WI38 (cell line): ENCODE measurements around the gene NUTM2D.
"Not testable (repeated sequence)": the region's sequence is repeated elsewhere in the genome, so short reads cannot be mapped to it uniquely, and the experiment has no call there.

Source experiments
- H3K4me3 ChIP-seq: 2 replicates; pipeline ENCODE4 v1.5.1; 2011; ENCODE audit warnings: low read depth, mild to moderate bottlenecking, control low read depth, low read length

Gene NUTM2D

GRCh38 chr10:87358159-87358558 is 615 bp downstream of the NUTM2D start:
- H3K4me3 ChIP-seq, result not testable (repeated sequence)

GRCh38 chr10:87369514-87370112 is 12.1 kb downstream of the NUTM2D start:
- H3K4me3 ChIP-seq, result not testable (repeated sequence)

- not testable (repeated sequence) for H3K4me3 ChIP-seq
Measured at GRCh38 chr10:87374091-87374490, 16.5 kb downstream of the NUTM2D start.

- not testable (repeated sequence) for H3K4me3 ChIP-seq
Measured at GRCh38 chr10:87379115-87379514, 21.6 kb downstream of the NUTM2D start.

GRCh38 chr10:87383149-87383857 is 25.8 kb downstream of the NUTM2D start:
- H3K4me3 ChIP-seq, result not testable (repeated sequence)

GRCh38 chr10:87384283-87384682 is 26.7 kb downstream of the NUTM2D start:
- H3K4me3 ChIP-seq, result not testable (repeated sequence)

GRCh38 chr10:87385762-87386360 is 28.3 kb downstream of the NUTM2D start:
- H3K4me3 ChIP-seq, result not testable (repeated sequence)

- H3K4me3 ChIP-seq, result not testable (repeated sequence)
Measured at GRCh38 chr10:87391360-87391759, 33.8 kb downstream of the NUTM2D start.

- not testable (repeated sequence) for H3K4me3 ChIP-seq
Measured at GRCh38 chr10:87396206-87396605, 38.7 kb downstream of the NUTM2D start.

GRCh38 chr10:87398436-87398835 is 40.9 kb downstream of the NUTM2D start:
- H3K4me3 ChIP-seq, result not testable (repeated sequence)

- H3K4me3 ChIP-seq, result peak overlapping the region; percentile 20; the same call in 1 of the 2 replicates
Measured at GRCh38 chr10:87407516-87408467, 50.2 kb downstream of the NUTM2D start.

- not testable (repeated sequence) for H3K4me3 ChIP-seq
Measured at GRCh38 chr10:87413921-87414320, 56.4 kb downstream of the NUTM2D start.
